ENCODE data around the gene HLA-C. TPM values are rescaled to one million over a fixed set of nuclear protein-coding genes. Genes with fewer than 3 reads are reported as not detected.

Gene HLA-C
- 1,000 to 10,000 TPM; 1,481 to 1,487 TPM for total RNA-seq
- polyA plus RNA-seq: 1,000 to 10,000 TPM; 1,775 to 2,914 TPM

GRCh38 chr6:31271641-31272357 lies at the start of gene HLA-C:
HLA-C (minus strand) TSS chr6:31272092; CDS start chr6:31272071, 21 bp downstream.
- Mint-ChIP-seq H3K4me1 (peaks cover 45 to 77% (median 54%) of the 10 kb centered on the region in 4 donors), H3K4me3 (peak within 1 kb of the TSS; percentile 95 to 100 (median 98)), H3K36me3 (peaks cover 42 to 57% of the 10 kb centered on the region in 2 donors), H3K27ac (peak within 1 kb of the TSS; percentile 99 to 100 (median 100)), H3K9me3 (peaks cover 0 to 2% (median 0%) of the 10 kb centered on the region in 8 donors), H3K27me3 (peaks cover 0 to 2% of the 10 kb centered on the region in 2 donors)
- peak within 1 kb of the TSS; percentile 100 for H3K27ac ChIP-seq (ENCODE audit: low read depth, low read length)
- POLR2A ChIA-PET (ENCODE audit: partially characterized antibody): interaction anchor here (1.0 to 8.1 kb wide), 12 partner anchors 11 to 656 kb away, joined by 3 to 177 read pairs (median 6); partner anchors contain the start of gene HLA-B
- DNase-seq: peak; percentile 92 to 98 (median 93)
- intact Hi-C loops (cut with micrococcal nuclease): loop anchor here (1.0 to 5.0 kb wide), 7 partner anchors 36 to 271 kb away; partner anchors contain the start of genes DDX39B, HLA-B and TCF19
- peak within 1 kb of the TSS; percentile 88 to 94 for H3K4me3 ChIP-seq (ENCODE audit: low read length in 2 of 2)
- H3K27me3 ChIP-seq (ENCODE audit: insufficient read depth, low read length): no peaks in the 10 kb centered on the region
- CTCF ChIA-PET (ENCODE audit: partially characterized antibody): interaction anchor here (1.9 kb wide), 1 partner anchor 75 kb away, joined by 9 read pairs; no protein-coding TSS in a partner anchor
- peaks cover 51% of the 10 kb centered on the region for H3K4me1 ChIP-seq (ENCODE audit: insufficient read depth, low read length)
- H3K9me3 ChIP-seq (ENCODE audit: control insufficient read depth in 1 of 2, low read length in 2 of 2): no peaks in the 10 kb centered on the region
- H3K36me3 ChIP-seq (ENCODE audit: insufficient read depth, low read length): peaks cover 34% of the 10 kb centered on the region

GRCh38 chr6:31321005-31321707 lies 49.3 kb upstream of the HLA-C start:
- H3K4me1 ChIP-seq (ENCODE audit: insufficient read depth, low read length): no peaks in the 10 kb centered on the region
- H3K9me3 ChIP-seq (ENCODE audit: control insufficient read depth in 1 of 2, low read length in 2 of 2): no peaks in the 10 kb centered on the region
- Mint-ChIP-seq H3K4me1 (no peaks in the 10 kb centered on the region), H3K36me3 (no peaks in the 10 kb centered on the region), H3K4me3 (no peak overlapping the region), H3K27me3 (peaks cover 21 to 23% of the 10 kb centered on the region in 2 donors), H3K9me3 (peaks cover 0 to 12% (median 3%) of the 10 kb centered on the region in 8 donors), H3K27ac (no peak overlapping the region)
- no peaks in the 10 kb centered on the region for H3K36me3 ChIP-seq (ENCODE audit: insufficient read depth, low read length)
- no peak overlapping the region for H3K27ac ChIP-seq (ENCODE audit: low read depth, low read length)
- DNase-seq: no peak
- ChIA-PET CTCF (ENCODE audit: partially characterized antibody) (interaction anchor here (0.7 to 2.4 kb wide), 2 partner anchors 10 to 13 kb away, joined by 3 to 6 read pairs; no protein-coding TSS in a partner anchor), POLR2A (ENCODE audit: partially characterized antibody) (no interaction called here)
- H3K4me3 ChIP-seq (ENCODE audit: low read length in 2 of 2): no peak overlapping the region
- intact Hi-C loops (cut with micrococcal nuclease): no loop called here
- no peaks in the 10 kb centered on the region for H3K27me3 ChIP-seq (ENCODE audit: insufficient read depth, low read length)

- Mint-ChIP-seq H3K27me3 (peaks cover 13 to 22% of the 10 kb centered on the region in 2 donors), H3K27ac (no peak overlapping the region), H3K9me3 (no peaks in the 10 kb centered on the region), H3K4me3 (no peak overlapping the region), H3K36me3 (no peaks in the 10 kb centered on the region), H3K4me1 (no peaks in the 10 kb centered on the region)
- H3K36me3 ChIP-seq (ENCODE audit: insufficient read depth, low read length): no peaks in the 10 kb centered on the region
- CTCF ChIA-PET (ENCODE audit: partially characterized antibody): interaction anchor here (0.5 kb wide), 1 partner anchor 181 kb away, joined by 3 read pairs; no protein-coding TSS in a partner anchor
- POLR2A ChIA-PET (ENCODE audit: partially characterized antibody): no interaction called here
- intact Hi-C loops (cut with micrococcal nuclease): no loop called here
- no peak overlapping the region for H3K4me3 ChIP-seq (ENCODE audit: low read length in 2 of 2)
- H3K4me1 ChIP-seq (ENCODE audit: insufficient read depth, low read length): no peaks in the 10 kb centered on the region
- no peak for DNase-seq
- H3K27me3 ChIP-seq (ENCODE audit: insufficient read depth, low read length): no peaks in the 10 kb centered on the region
- H3K27ac ChIP-seq (ENCODE audit: low read depth, low read length): no peak overlapping the region
- no peaks in the 10 kb centered on the region for H3K9me3 ChIP-seq (ENCODE audit: control insufficient read depth in 1 of 2, low read length in 2 of 2)
Observed at GRCh38 chr6:31317036-31317435, 45.1 kb upstream of the HLA-C start.

GRCh38 chr6:31309641-31310040 lies 37.7 kb upstream of the HLA-C start:
- intact Hi-C loops (cut with micrococcal nuclease): loop anchor here (5.0 kb wide), 1 partner anchor 37 kb away; the partner anchor contains the start of gene HLA-C

GRCh38 chr6:31308845-31309175 lies 36.9 kb upstream of the HLA-C start:
- H3K27me3 ChIP-seq (ENCODE audit: insufficient read depth, low read length): no peaks in the 10 kb centered on the region
- intact Hi-C loops (cut with micrococcal nuclease): loop anchor here (1.0 to 5.0 kb wide), 2 partner anchors 37 to 112 kb away; partner anchors contain the start of gene HLA-C
- peaks cover 12% of the 10 kb centered on the region for H3K4me1 ChIP-seq (ENCODE audit: insufficient read depth, low read length)
- H3K36me3 ChIP-seq (ENCODE audit: insufficient read depth, low read length): no peaks in the 10 kb centered on the region
- H3K9me3 Mint-ChIP-seq: no peaks in the 10 kb centered on the region
- DNase-seq: no peak
- POLR2A ChIA-PET (ENCODE audit: partially characterized antibody): interaction anchor here (0.7 to 3.9 kb wide), 15 partner anchors 9 to 154 kb away, joined by 3 to 30 read pairs (median 6); partner anchors contain the start of gene HLA-B
- peaks cover 5% of the 10 kb centered on the region in 2 donors for H3K27me3 Mint-ChIP-seq
- H3K27ac ChIP-seq (ENCODE audit: low read depth, low read length): no peak overlapping the region
- H3K4me1 Mint-ChIP-seq: peaks cover 1 to 14% (median 3%) of the 10 kb centered on the region in 4 donors
- H3K27ac Mint-ChIP-seq: peak overlapping the region in 1 of 7 donors; percentile 30
- peak overlapping the region in 1 of 2 donors; percentile 55 for H3K4me3 ChIP-seq (ENCODE audit: low read length in 2 of 2)
- H3K4me3 Mint-ChIP-seq: peak overlapping the region in 7 of 8 donors; percentile 74 to 94 (median 89)
- CTCF ChIA-PET (ENCODE audit: partially characterized antibody): interaction anchor here (1.7 to 2.4 kb wide), 3 partner anchors 12 to 58 kb away, joined by 6 to 9 read pairs (median 6); no protein-coding TSS in a partner anchor
- no peaks in the 10 kb centered on the region for H3K36me3 Mint-ChIP-seq
- H3K9me3 ChIP-seq (ENCODE audit: control insufficient read depth in 1 of 2, low read length in 2 of 2): no peaks in the 10 kb centered on the region

More at GRCh38 chr6:31309641-31310040, 37.7 kb upstream of the HLA-C start:
- H3K36me3 Mint-ChIP-seq: no peaks in the 10 kb centered on the region
- peaks cover 12% of the 10 kb centered on the region for H3K4me1 ChIP-seq (ENCODE audit: insufficient read depth, low read length)
- DNase-seq: no peak
- H3K9me3 ChIP-seq (ENCODE audit: control insufficient read depth in 1 of 2, low read length in 2 of 2): no peaks in the 10 kb centered on the region
- ChIA-PET POLR2A (ENCODE audit: partially characterized antibody) (interaction anchor here (1.1 to 3.9 kb wide), 6 partner anchors 23 to 107 kb away, joined by 4 to 30 read pairs (median 8); partner anchors contain the start of gene HLA-B), CTCF (ENCODE audit: partially characterized antibody) (interaction anchor here (2.4 kb wide), 1 partner anchor 11 kb away, joined by 6 read pairs; no protein-coding TSS in a partner anchor)
- H3K4me3 ChIP-seq (ENCODE audit: low read length in 2 of 2): no peak overlapping the region
- H3K27me3 Mint-ChIP-seq: peaks cover 5% of the 10 kb centered on the region in 2 donors
- no peaks in the 10 kb centered on the region for H3K27me3 ChIP-seq (ENCODE audit: insufficient read depth, low read length)
- peaks cover 1 to 14% (median 3%) of the 10 kb centered on the region in 4 donors for H3K4me1 Mint-ChIP-seq
- H3K36me3 ChIP-seq (ENCODE audit: insufficient read depth, low read length): no peaks in the 10 kb centered on the region
- no peaks in the 10 kb centered on the region for H3K9me3 Mint-ChIP-seq
- H3K27ac ChIP-seq (ENCODE audit: low read depth, low read length): no peak overlapping the region
- peak overlapping the region in 2 of 7 donors; percentile 5 to 75 for H3K27ac Mint-ChIP-seq
- peak overlapping the region in 7 of 8 donors; percentile 6 to 75 (median 42) for H3K4me3 Mint-ChIP-seq

GRCh38 chr6:31308050-31308844 lies 36.4 kb upstream of the HLA-C start:
- Histone ChIP-seq H3K27me3 (ENCODE audit: insufficient read depth, low read length) (no peaks in the 10 kb centered on the region), H3K4me1 (ENCODE audit: insufficient read depth, low read length) (peaks cover 12% of the 10 kb centered on the region), H3K27ac (ENCODE audit: low read depth, low read length) (no peak overlapping the region), H3K4me3 (ENCODE audit: low read length in 2 of 2) (peak overlapping the region; percentile 55 to 60), H3K36me3 (ENCODE audit: insufficient read depth, low read length) (no peaks in the 10 kb centered on the region), H3K9me3 (ENCODE audit: control insufficient read depth in 1 of 2, low read length in 2 of 2) (no peaks in the 10 kb centered on the region)
- ChIA-PET CTCF (ENCODE audit: partially characterized antibody) (interaction anchor here (0.9 to 2.4 kb wide), 4 partner anchors 13 to 58 kb away, joined by 3 to 9 read pairs (median 6); no protein-coding TSS in a partner anchor), POLR2A (ENCODE audit: partially characterized antibody) (interaction anchor here (0.6 to 3.9 kb wide), 23 partner anchors 8 to 154 kb away, joined by 3 to 30 read pairs (median 4); partner anchors contain the start of gene HLA-B)
- Mint-ChIP-seq H3K4me3 (peak overlapping the region; percentile 84 to 94 (median 88)), H3K27me3 (peaks cover 8 to 9% of the 10 kb centered on the region in 2 donors), H3K36me3 (no peaks in the 10 kb centered on the region), H3K27ac (peak overlapping the region in 4 of 7 donors; percentile 87 to 96 (median 89)), H3K4me1 (peaks cover 1 to 14% (median 3%) of the 10 kb centered on the region in 4 donors), H3K9me3 (no peaks in the 10 kb centered on the region)
- DNase-seq: peak; percentile 69 to 83 (median 76)
- intact Hi-C loops (cut with micrococcal nuclease): loop anchor here (1.0 to 5.0 kb wide), 2 partner anchors 36 to 111 kb away; partner anchors contain the start of gene HLA-C

All from CD4-positive, alpha-beta memory T cell (primary cell).